ENCODE data around the gene CASS4. TPM values are rescaled to one million over a fixed set of nuclear protein-coding genes. Genes with fewer than 3 reads are reported as not detected.
"Not testable (repeated sequence)": the region's sequence is repeated elsewhere in the genome, so short reads cannot be mapped to it uniquely, and the experiment has no call there.

Gene CASS4
- total RNA-seq, 1 donor from 2014 or later = 0.51 TPM

DNA sequence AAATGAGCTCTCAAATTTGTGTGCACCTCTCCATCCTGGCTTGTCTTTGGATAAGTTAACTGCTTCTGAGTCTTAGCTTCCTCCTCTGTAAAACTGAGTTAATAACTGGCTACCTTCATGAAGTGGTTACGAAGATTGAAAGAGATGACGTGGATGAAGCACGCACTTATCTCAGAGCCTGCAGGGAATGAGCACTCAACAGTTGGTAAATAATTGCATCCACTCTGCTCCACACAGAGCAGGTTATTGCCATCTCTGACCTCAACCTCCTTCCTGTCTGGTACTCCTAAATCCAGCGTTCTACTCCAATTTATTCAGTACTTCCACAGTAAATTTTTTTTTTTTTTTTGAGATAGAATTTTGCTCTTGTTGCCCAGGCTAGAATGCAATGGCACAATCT is 26.9 kb upstream of the CASS4 start:
- peaks cover 10% of the 10 kb centered on the region for H3K36me3 Mint-ChIP-seq (ENCODE audit: low read depth)

DNA sequence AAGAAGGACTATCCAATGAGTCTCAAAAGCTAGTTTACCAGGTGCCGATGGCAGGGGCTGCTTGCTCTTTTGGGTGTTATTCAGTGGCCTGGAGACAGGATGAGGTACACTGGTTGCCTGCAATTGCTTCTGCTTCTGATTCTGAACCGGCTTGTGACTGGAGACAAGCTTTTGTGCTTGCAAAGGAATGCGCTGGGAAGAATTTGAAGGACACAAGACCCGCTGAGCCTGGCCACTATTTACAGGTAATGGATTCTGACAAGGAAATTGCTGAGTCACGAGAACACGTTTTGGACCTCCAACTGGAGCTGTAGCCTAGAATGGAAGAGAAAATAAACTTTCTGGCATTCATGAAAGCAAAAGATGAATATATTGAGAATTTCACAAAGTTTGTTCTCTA is 25.8 kb upstream of the CASS4 start:
- Mint-ChIP-seq H3K27me3 (no peaks in the 10 kb centered on the region), H3K9me3 (no peaks in the 10 kb centered on the region), H3K4me1 (no peaks in the 10 kb centered on the region), H3K4me3 (no peak overlapping the region), H3K36me3 (ENCODE audit: low read depth) (peaks cover 10% of the 10 kb centered on the region), H3K27ac (no peak overlapping the region)
- POLR2A ChIA-PET = no interaction called here
- ATAC-seq (ENCODE audit: low read depth) (no peak), DNase-seq (no peak)
- TF ChIP-seq, protein P1, sequence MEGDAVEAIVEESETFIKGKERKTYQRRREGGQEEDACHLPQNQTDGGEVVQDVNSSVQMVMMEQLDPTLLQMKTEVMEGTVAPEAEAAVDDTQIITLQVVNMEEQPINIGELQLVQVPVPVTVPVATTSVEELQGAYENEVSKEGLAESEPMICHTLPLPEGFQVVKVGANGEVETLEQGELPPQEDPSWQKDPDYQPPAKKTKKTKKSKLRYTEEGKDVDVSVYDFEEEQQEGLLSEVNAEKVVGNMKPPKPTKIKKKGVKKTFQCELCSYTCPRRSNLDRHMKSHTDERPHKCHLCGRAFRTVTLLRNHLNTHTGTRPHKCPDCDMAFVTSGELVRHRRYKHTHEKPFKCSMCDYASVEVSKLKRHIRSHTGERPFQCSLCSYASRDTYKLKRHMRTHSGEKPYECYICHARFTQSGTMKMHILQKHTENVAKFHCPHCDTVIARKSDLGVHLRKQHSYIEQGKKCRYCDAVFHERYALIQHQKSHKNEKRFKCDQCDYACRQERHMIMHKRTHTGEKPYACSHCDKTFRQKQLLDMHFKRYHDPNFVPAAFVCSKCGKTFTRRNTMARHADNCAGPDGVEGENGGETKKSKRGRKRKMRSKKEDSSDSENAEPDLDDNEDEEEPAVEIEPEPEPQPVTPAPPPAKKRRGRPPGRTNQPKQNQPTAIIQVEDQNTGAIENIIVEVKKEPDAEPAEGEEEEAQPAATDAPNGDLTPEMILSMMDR (IDR thresholded peaks at IDR 0.05) = no peak
- CTCF ChIA-PET = no interaction called here
- intact Hi-C loops (cut with micrococcal nuclease) = no loop called here

More for the DNA sequence above, 26.9 kb upstream of the CASS4 start:
- TF ChIP-seq, protein P1 (IDR thresholded peaks at IDR 0.05) = no peak
- Mint-ChIP-seq H3K4me3 (no peak overlapping the region), H3K9me3 (no peaks in the 10 kb centered on the region), H3K27me3 (no peaks in the 10 kb centered on the region), H3K4me1 (no peaks in the 10 kb centered on the region), H3K27ac (no peak overlapping the region)
- ChIA-PET CTCF (interaction anchor here (1.4 kb wide), 1 partner anchor 13 kb away, joined by 3 read pairs; no protein-coding TSS in a partner anchor), POLR2A (no interaction called here)
- intact Hi-C loops (cut with micrococcal nuclease) = no loop called here
- ATAC-seq (ENCODE audit: low read depth) (no peak), DNase-seq (no peak)

DNA sequence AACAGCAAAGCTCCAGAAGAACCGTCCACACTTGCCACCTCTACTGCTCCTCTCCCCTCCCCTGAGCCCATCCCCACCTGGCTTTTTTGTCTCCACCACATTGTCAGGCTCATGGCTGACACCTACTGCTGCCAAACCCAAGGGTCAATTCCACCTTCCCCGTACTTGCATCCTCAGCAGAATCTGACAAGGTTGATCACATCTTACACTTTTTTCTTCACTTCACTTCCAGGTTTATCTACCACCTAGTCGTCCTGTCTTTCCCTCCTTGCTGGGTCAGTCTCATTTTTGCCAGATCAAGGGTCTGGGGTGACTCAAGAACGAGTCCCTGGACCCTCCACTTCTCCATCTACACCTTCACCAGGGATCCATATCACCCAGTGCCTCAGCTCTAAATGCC is 23.2 kb upstream of the CASS4 start:
- H3K4me3 Mint-ChIP-seq = no peak overlapping the region
- H3K4me1 Mint-ChIP-seq = peaks cover 9% of the 10 kb centered on the region
- no peak for DNase-seq
- POLR2A ChIA-PET = no interaction called here
- ATAC-seq (ENCODE audit: low read depth) = no peak
- TF ChIP-seq, protein P1 (IDR thresholded peaks at IDR 0.05) = no peak
- H3K9me3 Mint-ChIP-seq = no peaks in the 10 kb centered on the region
- no peaks in the 10 kb centered on the region for H3K27me3 Mint-ChIP-seq
- peaks cover 8% of the 10 kb centered on the region for H3K36me3 Mint-ChIP-seq (ENCODE audit: low read depth)
- CTCF ChIA-PET = no interaction called here
- no peak overlapping the region for H3K27ac Mint-ChIP-seq
- intact Hi-C loops (cut with micrococcal nuclease) = no loop called here

DNA sequence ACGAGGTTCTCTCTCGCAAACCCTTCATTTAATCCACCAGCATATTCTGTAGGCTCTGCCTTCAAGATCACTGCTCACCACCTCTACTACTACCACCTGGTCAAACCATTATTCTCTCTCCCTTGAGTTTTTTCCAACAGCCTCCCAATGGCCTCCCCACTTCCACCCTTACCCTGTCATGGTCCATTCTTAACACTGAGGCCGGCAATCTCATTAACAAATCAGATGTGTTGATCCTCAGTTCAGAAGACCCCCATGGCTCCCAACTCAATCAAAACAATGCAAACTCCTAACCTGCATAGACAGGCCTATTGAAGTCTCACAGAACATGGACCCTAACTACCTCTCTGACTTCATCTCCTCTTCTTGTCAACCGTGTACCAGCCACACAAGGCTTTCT is 22.3 kb upstream of the CASS4 start:
- Mint-ChIP-seq H3K4me1 (peaks cover 13% of the 10 kb centered on the region), H3K27ac (no peak overlapping the region), H3K36me3 (ENCODE audit: low read depth) (peaks cover 6% of the 10 kb centered on the region)

DNA sequence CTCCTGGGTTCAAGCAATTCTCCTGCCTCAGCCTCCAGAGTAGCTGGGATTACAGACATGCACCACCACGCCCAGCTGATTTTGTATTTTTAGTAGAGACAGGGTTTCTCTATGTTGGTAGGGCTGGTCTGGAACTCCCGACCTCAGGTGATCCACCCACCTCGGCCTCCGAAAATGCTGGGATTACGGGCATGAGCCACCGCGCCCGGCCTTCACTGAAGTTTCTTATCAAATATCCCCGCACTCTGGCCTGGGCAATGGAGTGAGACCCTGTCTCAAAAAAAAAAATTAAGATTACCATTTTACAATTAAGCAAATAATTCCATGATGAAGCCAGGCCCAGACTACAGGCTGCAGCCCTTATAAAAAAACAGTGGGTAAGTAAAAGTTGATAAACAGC is 21.7 kb upstream of the CASS4 start:
- H3K4me1 Mint-ChIP-seq = peaks cover 19% of the 10 kb centered on the region
- intact Hi-C loops (cut with micrococcal nuclease) = loop anchor here (5.0 kb wide), 2 partner anchors 1917 to 1997 kb away; partner anchors contain the start of genes RAB22A and VAPB
- not testable (repeated sequence) for H3K27ac Mint-ChIP-seq; H3K9me3 Mint-ChIP-seq; ATAC-seq (ENCODE audit: low read depth); H3K27me3 Mint-ChIP-seq; DNase-seq; H3K4me3 Mint-ChIP-seq
- ChIA-PET CTCF (interaction anchor here (0.7 kb wide), 1 partner anchor 28 kb away, joined by 3 read pairs; no protein-coding TSS in a partner anchor), POLR2A (interaction anchor here (0.7 kb wide), 1 partner anchor 966 kb away, joined by 3 read pairs; no protein-coding TSS in a partner anchor)
- peaks cover 12% of the 10 kb centered on the region for H3K36me3 Mint-ChIP-seq (ENCODE audit: low read depth)

More for the DNA sequence above, 22.3 kb upstream of the CASS4 start:
- Mint-ChIP-seq H3K27me3 (no peaks in the 10 kb centered on the region), H3K9me3 (no peaks in the 10 kb centered on the region), H3K4me3 (no peak overlapping the region)
- no peak for DNase-seq
- CTCF ChIA-PET = no interaction called here
- intact Hi-C loops (cut with micrococcal nuclease) = loop anchor here (5.0 kb wide), 2 partner anchors 1917 to 1997 kb away; partner anchors contain the start of genes RAB22A and VAPB
- no peak for ATAC-seq (ENCODE audit: low read depth)
- POLR2A ChIA-PET = no interaction called here
- TF ChIP-seq, protein P1 (IDR thresholded peaks at IDR 0.05) = no peak

Measured in activated B cell treated with CpG ODN at 0.5 μM for 24 hours (primary cell).